HG03064 (cell line): ENCODE data around the gene VSIR.

Experiments used
- ATAC-seq: cut with Tn5 transposase; IDR thresholded peaks from one replicate; pipeline ENCODE4 v1.9.1; 2021; ENCODE audit warnings: low read depth; ENCODE audit not compliant: unreplicated experiment

VSIR gene

DNA sequence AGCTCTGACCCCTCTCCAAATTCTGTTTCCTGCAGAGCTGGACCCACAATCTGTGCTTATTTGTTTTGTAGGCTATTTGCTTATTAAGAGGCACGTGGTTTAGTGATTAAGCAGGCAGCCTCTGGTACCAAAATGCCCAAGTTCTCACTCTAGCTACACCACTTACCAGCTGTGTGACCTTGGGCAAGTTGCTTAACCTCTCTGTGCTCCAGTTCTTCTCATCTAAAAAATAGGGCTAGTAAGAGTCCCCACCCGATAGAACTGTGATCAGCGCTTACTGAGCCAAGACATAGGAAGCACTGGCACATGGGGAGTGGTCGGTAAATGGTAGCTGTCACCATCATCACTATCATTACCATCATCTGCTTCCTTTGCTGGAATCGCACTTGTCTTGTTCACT lies 74.6 kb downstream of the VSIR start:
- no peak for ATAC-seq

DNA sequence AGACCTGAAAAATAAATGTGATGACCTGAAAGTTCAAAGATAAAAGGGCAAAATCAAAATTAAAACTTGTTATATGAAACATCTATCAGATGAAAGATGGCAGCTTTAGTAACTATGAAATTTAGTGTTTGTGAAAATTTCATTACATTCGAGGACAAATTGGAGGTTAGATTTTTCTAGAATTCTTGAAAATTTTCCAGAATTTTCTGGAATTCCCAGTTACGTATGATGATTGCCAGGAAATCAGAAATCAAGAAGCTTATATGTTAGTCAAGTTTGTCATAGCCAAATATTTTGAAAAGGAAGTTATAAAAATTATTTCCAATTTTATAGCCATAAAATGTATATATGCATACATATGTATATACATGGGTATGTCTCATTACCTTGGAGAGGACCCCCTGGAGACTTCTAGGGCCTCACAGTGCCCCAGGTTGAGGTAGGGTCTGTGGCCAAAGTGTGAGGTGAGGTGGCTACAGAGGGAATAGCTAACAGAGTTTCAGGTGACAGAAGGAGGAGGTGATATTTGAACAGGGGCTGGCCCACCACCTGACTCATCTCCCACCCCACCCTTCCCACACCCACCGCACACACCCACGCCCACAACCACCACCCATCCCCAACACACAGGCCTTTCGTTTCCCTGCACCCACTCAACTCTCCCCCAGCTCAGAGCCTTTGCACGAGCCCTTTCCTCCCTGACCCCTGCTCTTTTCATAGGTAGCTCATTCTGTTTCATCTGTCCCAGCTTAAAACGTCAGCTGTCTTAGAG lies 75.2 kb downstream of the VSIR start:
- no peak for ATAC-seq
